Epithelial cell of proximal tubule (primary cell): ENCODE measurements around the gene PGA5. TPM values are rescaled to one million over a fixed set of nuclear protein-coding genes. Genes with fewer than 3 reads are reported as not detected.
A peak's percentile ranks its signal among the peaks of the same experiment; 100 is the strongest.

Source experiments
- DNase-seq: peaks from one replicate; pipeline ENCODE4 v3.0.0-alpha.2; 2011; ENCODE audit warnings: low read depth
- H3K4me3 ChIP-seq: 2 replicates; pipeline ENCODE4 v1.5.1; 2011; ENCODE audit warnings: low read depth, mild to moderate bottlenecking, low read length
- total RNA-seq: library from RNA; depleted of rRNA; stranded (reverse); fragments of >200 nt; gene quantifications from 2 replicates; pipeline ENCODE4 v1.2.3, GENCODE V29; 2015
- TF ChIP-seq, protein P1 (sequence below): conservative IDR thresholded peaks from 2 replicates; pipeline ENCODE4 v1.5.1; 2012; ENCODE audit warnings: low read depth, mild to moderate bottlenecking, low read length

PGA5 gene
- total RNA-seq, 1 donor from 2014 or later = not detected

GRCh38 chr11:61268588-61269250 is 27.7 kb downstream of the PGA5 start:
- TF ChIP-seq, protein P1, sequence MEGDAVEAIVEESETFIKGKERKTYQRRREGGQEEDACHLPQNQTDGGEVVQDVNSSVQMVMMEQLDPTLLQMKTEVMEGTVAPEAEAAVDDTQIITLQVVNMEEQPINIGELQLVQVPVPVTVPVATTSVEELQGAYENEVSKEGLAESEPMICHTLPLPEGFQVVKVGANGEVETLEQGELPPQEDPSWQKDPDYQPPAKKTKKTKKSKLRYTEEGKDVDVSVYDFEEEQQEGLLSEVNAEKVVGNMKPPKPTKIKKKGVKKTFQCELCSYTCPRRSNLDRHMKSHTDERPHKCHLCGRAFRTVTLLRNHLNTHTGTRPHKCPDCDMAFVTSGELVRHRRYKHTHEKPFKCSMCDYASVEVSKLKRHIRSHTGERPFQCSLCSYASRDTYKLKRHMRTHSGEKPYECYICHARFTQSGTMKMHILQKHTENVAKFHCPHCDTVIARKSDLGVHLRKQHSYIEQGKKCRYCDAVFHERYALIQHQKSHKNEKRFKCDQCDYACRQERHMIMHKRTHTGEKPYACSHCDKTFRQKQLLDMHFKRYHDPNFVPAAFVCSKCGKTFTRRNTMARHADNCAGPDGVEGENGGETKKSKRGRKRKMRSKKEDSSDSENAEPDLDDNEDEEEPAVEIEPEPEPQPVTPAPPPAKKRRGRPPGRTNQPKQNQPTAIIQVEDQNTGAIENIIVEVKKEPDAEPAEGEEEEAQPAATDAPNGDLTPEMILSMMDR = no peak
- H3K4me3 ChIP-seq = no peak overlapping the region
- no peak for DNase-seq

- TF ChIP-seq, protein P1 = no peak
- no peak overlapping the region for H3K4me3 ChIP-seq
- DNase-seq = peak; percentile 56
These were observed 29.5 kb downstream of the PGA5 start for GRCh38 chr11:61270354-61271076.

DNA sequence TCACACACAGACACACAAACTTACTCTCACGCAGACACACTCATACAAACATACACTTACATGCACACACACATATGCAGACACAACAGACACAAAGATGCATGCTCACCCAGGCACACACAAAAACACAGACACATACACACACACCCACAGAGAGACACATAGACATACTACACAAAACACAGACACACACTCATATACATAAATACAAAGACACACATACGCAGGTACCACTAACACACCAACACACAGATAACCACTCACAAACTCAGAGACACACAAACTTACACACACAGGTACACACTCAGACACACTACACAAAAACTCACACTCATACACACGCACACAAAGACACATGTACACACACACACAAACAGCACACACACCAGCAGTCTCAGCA is 31.8 kb downstream of the PGA5 start:
- TF ChIP-seq, protein P1 = no peak
- DNase-seq = no peak
- H3K4me3 ChIP-seq = no peak overlapping the region

DNA sequence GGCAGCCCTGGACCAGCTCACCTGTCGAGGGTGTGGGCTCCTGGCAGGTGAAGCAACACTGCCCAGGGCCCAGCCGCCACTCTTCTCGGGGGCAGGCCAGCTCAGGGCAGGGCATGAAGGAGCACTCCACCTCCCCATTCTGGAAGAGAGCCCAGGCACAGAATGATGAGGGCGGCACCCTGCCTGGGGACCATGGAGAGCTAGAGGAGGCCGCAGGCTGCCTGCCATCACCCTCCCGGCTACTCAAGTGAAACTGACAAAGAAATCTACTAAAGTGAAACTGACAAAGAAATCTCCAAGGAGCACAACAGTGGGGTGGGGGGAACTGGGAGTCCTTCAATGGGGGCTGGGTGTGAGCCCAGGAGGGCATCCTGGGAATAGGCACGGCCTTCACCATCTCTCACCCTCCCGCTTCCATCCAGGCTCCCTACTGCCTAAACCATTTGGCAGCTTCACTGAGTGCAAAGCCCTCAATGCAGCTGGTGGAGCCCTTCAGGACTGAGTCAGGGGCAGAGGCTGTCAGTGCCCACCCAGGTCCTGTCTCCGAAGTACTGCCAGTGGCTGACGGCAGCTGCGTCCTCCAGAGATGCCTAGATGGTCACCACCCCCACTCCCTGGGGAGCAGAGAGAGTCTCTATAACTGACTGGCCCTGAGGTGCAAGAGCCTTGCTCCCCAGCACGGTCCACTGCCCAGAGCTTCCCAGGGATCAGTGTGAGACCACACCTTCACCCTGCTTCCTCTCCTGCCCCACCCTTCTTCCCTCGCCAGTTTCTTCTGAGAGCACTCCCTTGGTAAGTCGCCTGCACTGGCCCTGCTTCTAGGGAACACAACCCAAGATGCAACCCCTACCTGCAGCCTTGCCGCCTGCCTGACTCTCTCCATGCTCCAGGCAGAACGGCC is 32.5 kb downstream of the PGA5 start:
- TF ChIP-seq, protein P1 = no peak
- no peak for DNase-seq
- no peak overlapping the region for H3K4me3 ChIP-seq

GRCh38 chr11:61274084-61274483 is 33.1 kb downstream of the PGA5 start:
- DNase-seq = no peak
- H3K4me3 ChIP-seq = no peak overlapping the region
- TF ChIP-seq, protein P1 = no peak

DNA sequence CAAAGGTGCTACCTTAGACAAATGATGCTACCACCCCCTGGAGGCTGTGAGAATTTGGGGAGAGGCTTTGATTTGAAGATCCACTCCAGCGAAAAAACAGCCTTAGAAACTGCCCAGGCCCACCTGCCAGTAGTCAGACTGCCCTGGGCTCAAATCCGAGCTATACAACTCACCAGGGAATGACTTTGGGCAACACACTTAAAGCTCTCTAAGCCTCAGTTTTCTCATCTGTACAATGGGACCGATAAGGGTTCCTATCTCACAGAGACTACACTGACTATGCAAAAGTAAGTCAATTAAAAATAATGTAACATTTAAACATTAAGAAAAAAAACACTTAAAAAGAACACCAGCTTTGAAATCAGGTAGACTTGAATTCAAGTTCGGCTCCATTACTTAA is 34.2 kb downstream of the PGA5 start:
- no peak for DNase-seq
- TF ChIP-seq, protein P1 = no peak
- H3K4me3 ChIP-seq = no peak overlapping the region
